Measurements from ENCODE around the gene KSR2. TPM values are rescaled to one million over a fixed set of nuclear protein-coding genes. Genes with fewer than 3 reads are reported as not detected.

KSR2 gene
- total RNA-seq, 1 donor from 2014 or later: under 0.01 TPM

DNA sequence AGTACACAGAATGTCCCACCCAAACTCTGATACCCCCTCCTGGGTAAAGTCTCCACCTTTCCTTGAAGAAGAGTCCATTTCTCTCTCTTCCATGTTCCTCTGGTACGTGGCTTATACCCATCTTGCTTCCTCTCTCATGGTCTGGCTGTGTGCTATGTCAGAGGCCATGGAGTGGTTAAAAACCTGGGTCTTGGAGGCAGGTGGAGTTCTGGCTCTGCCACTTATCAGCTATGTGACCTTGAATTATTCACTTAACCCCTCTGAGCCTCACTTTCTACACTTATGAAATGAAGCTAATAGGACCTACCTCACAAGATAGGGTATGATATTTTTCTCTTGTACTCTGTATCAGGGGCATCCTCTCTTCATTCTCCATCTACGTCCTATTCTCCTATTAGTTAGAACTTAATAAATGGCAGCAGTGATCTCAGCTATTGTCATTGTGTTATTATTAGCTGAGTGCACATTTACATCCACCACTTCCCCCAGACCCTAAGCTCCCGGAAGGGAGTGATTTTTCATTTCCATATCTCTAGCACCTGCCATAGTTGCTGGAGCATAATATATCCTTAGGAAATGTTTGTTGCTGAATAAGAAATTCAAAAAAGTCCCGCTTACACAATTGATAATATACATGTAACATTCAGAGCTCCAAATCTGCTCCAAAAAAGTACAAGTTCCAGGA, 547.6 kb downstream of the KSR2 start:
- intact Hi-C loops (cut with micrococcal nuclease): no loop called here

- intact Hi-C loops (cut with micrococcal nuclease): no loop called here
These were observed 551.8 kb downstream of the KSR2 start for GRCh38 chr12:117417004-117417403.

GRCh38 chr12:117412465-117413188, 556.2 kb downstream of the KSR2 start:
- intact Hi-C loops (cut with micrococcal nuclease): no loop called here

- intact Hi-C loops (cut with micrococcal nuclease): no loop called here
These were observed 559.5 kb downstream of the KSR2 start for GRCh38 chr12:117409286-117409685.

DNA sequence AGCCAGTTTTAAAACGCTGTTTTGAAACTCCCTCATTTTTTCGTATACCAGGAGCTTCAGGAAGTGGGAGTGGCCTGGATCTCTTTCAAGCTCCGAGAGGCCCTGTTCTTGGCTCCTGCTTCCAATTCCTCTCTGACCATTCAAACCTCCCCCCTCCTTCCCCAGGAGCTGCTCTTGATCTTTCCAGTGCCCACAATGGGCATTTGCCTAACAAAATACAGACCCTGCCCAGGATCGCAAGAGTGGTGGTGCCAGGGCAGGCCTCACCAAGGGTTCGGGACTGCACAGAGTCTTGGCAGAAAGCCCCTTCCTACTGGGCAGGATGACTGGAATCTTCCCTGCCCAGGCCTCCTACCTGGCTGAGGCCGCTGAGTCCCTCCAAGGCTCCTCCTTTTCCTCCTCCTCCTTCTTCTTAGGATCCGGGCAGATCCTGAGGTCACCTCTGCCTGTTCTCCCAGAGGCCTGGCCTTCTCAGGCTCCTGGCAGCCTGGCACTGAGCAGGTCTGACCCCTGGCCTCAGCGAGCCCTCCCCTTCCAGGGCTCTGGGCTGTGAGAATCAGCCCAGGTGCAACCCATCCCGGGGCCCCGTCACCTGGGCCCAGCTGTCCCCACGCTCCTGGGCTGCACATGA, 560.5 kb downstream of the KSR2 start:
- intact Hi-C loops (cut with micrococcal nuclease): no loop called here

DNA sequence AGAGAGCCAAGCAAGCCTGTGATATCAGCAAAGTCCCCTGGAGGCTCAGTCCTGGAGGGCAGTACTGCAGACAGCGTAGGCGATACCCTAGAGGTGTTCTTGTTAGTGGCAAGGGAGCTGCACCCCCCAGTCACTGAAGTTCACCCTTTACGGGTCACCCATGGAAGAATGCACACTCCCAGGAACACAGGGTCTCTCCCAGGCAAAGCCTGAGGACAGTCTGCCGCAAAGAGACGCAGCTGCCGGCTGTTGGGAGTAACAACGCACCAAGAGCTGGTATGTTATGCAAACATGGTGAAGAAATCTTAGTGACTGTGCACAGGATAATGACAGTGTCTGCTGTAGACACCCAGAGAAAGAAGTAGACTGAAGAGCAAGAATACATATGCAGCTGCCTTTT, 563.9 kb downstream of the KSR2 start:
- intact Hi-C loops (cut with micrococcal nuclease): no loop called here

DNA sequence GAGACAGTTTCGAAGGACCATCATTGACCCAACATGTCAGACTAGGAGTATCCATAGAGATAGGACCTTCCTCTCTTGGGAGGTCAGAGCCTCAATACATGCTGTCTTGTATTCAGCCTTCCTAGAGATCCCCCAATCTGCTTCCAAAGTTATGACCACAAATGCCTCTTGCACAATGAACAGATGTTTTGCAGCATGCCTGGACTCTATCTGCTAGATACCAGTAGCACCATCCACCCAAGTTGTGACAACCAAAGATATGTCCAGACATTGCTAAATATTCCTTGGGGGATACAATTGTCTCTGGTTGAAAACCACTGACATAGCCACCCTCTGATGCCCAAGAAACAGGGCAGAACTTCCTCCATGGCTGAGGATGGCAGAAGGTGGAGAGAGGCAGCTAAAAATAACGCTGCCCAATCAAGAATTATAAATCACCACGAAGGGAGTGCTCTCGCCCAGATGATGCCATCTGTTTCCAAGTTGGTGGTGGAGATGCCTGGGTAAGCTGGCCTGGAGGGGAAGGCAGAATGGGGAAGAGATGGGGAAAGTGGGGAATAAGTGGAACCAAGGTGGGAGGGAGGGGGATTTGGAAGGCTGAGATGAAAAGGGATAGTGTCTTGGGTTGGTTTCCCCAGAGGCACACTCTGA, 564.5 kb downstream of the KSR2 start:
- intact Hi-C loops (cut with micrococcal nuclease): no loop called here

- intact Hi-C loops (cut with micrococcal nuclease): no loop called here
These were observed 565.1 kb downstream of the KSR2 start for GRCh38 chr12:117403586-117404139.

Other genes with a start within 250 kb of the KSR2 start
- 38.2 and 39.2 TPM in 2 replicates for gene RFC5, start 47.7 kb upstream of the KSR2 start, total RNA-seq
- 72.1 and 79.8 TPM in 2 replicates for gene WSB2, start 92.2 kb upstream of the KSR2 start, total RNA-seq
- gene VSIG10, start 135.0 kb upstream of the KSR2 start, total RNA-seq: 5.2 and 6.3 TPM in 2 replicates
- gene PEBP1, start 167.1 kb upstream of the KSR2 start, total RNA-seq: 108 and 111 TPM in 2 replicates